Gastrocnemius medialis (tissue), 4 donors: ENCODE results near the gene APOL2.

ENCODE experiments used
- POLR2A ChIP-seq, 2 donors: fragments of 450-650 bp; IDR thresholded peaks; one replicate each; pipeline ENCODE4 v1.6.1; 2017; ENCODE audit warnings: antibody characterized with exemption in 2 of 2, mild to moderate bottlenecking in 2 of 2, moderate library complexity in 2 of 2
- TF ChIP-seq, protein P1 (sequence below), 5 experiments: fragments of 450-650 bp in 3 of 5; fragments of 200-600 bp in 2 of 5; sonication (generic) in 2 of 5; IDR thresholded peaks in 4 of 5; conservative IDR thresholded peaks in 1 of 5; 1 replicate in 4 of 5; 2 replicates in 1 of 5; pipeline ENCODE4 v1.5.1; 2016 to 2019; ENCODE audit warnings: antibody characterized with exemption in 5 of 5, mild to moderate bottlenecking in 3 of 5, moderate library complexity in 3 of 5

DNA sequence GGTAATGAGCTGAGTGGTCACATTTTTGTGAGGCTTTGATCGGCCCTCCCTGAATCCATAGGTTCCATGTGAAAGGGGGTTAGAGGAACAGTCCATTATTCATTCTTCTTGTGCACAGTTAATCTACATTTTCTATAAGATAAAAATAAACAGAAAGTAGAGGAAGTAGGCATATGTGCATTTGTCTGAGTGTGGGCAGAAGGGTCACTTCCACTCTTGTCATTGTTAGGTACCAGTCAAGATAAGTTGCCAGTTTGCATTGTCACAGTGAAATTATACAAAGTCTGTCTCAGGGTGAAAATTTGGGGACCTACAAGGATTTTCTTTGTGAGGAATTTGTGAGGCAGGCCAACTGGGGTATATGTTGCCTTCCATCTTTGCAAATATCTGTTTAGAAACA, 33.1 kb downstream of the APOL2 start:
- no peak for TF ChIP-seq POLR2A (IDR thresholded peaks at IDR 0.05)
- TF ChIP-seq, protein P1, sequence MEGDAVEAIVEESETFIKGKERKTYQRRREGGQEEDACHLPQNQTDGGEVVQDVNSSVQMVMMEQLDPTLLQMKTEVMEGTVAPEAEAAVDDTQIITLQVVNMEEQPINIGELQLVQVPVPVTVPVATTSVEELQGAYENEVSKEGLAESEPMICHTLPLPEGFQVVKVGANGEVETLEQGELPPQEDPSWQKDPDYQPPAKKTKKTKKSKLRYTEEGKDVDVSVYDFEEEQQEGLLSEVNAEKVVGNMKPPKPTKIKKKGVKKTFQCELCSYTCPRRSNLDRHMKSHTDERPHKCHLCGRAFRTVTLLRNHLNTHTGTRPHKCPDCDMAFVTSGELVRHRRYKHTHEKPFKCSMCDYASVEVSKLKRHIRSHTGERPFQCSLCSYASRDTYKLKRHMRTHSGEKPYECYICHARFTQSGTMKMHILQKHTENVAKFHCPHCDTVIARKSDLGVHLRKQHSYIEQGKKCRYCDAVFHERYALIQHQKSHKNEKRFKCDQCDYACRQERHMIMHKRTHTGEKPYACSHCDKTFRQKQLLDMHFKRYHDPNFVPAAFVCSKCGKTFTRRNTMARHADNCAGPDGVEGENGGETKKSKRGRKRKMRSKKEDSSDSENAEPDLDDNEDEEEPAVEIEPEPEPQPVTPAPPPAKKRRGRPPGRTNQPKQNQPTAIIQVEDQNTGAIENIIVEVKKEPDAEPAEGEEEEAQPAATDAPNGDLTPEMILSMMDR (IDR thresholded peaks at IDR 0.05 in 4 of 5, conservative IDR thresholded peaks at IDR 0.05 in 1 of 5), result no peak
